Activated naive CD8-positive, alpha-beta T cell (primary cell): ENCODE data around the gene BICDL2.
A peak's percentile ranks its signal among the peaks of the same experiment; 100 is the strongest.

ENCODE experiments used
- H3K27ac Mint-ChIP-seq: one replicate; pipeline ENCODE4 v1.8.0; 2021; ENCODE audit warnings: mixed read lengths
- H3K27me3 Mint-ChIP-seq: one replicate; pipeline ENCODE4 v1.8.0; 2021; ENCODE audit warnings: mixed read lengths
- H3K36me3 Mint-ChIP-seq: one replicate; pipeline ENCODE4 v1.8.0; 2021; ENCODE audit warnings: mixed read lengths
- H3K4me1 Mint-ChIP-seq: one replicate; pipeline ENCODE4 v1.8.0; 2021; ENCODE audit warnings: low read depth, mixed read lengths
- H3K4me3 Mint-ChIP-seq: one replicate; pipeline ENCODE4 v1.8.0; 2021; ENCODE audit warnings: mild to moderate bottlenecking, mixed read lengths
- H3K9me3 Mint-ChIP-seq: one replicate; pipeline ENCODE4 v1.8.0; 2021; ENCODE audit warnings: low read depth, mixed read lengths

BICDL2 gene

GRCh38 chr16:3044708-3045107 lies 8.0 kb upstream of the BICDL2 start:
- Mint-ChIP-seq H3K4me1 (peaks cover 17% of the 10 kb centered on the region), H3K4me3 (peak overlapping the region; percentile 80), H3K27ac (no peak overlapping the region), H3K36me3 (no peaks in the 10 kb centered on the region), H3K27me3 (peaks cover 14% of the 10 kb centered on the region), H3K9me3 (no peaks in the 10 kb centered on the region)

- Mint-ChIP-seq H3K4me3 (no peak overlapping the region), H3K4me1 (peaks cover 12% of the 10 kb centered on the region), H3K9me3 (no peaks in the 10 kb centered on the region), H3K36me3 (no peaks in the 10 kb centered on the region), H3K27ac (no peak overlapping the region), H3K27me3 (peaks cover 21% of the 10 kb centered on the region)
These were observed 5.6 kb upstream of the BICDL2 start for GRCh38 chr16:3042376-3042775.

- Mint-ChIP-seq H3K36me3 (no peaks in the 10 kb centered on the region), H3K4me1 (peaks cover 7% of the 10 kb centered on the region), H3K27me3 (peaks cover 27% of the 10 kb centered on the region), H3K9me3 (no peaks in the 10 kb centered on the region), H3K27ac (no peak overlapping the region), H3K4me3 (no peak overlapping the region)
These were observed 2.2 kb upstream of the BICDL2 start for GRCh38 chr16:3038896-3039295.

GRCh38 chr16:3038256-3038655 lies 1.5 kb upstream of the BICDL2 start:
- Mint-ChIP-seq H3K4me1 (peaks cover 7% of the 10 kb centered on the region), H3K27ac (no peak overlapping the region), H3K9me3 (no peaks in the 10 kb centered on the region), H3K36me3 (no peaks in the 10 kb centered on the region), H3K27me3 (peaks cover 29% of the 10 kb centered on the region), H3K4me3 (no peak overlapping the region)

GRCh38 chr16:3035972-3036725 lies 595 bp downstream of the BICDL2 start:
- Mint-ChIP-seq H3K36me3 (no peaks in the 10 kb centered on the region), H3K4me1 (peaks cover 7% of the 10 kb centered on the region), H3K9me3 (no peaks in the 10 kb centered on the region), H3K27ac (no peak overlapping the region), H3K27me3 (peaks cover 38% of the 10 kb centered on the region), H3K4me3 (no peak overlapping the region)

GRCh38 chr16:3035289-3035971 lies 1.3 kb downstream of the BICDL2 start:
- Mint-ChIP-seq H3K4me1 (peaks cover 7% of the 10 kb centered on the region), H3K4me3 (no peak overlapping the region), H3K27ac (no peak overlapping the region), H3K9me3 (no peaks in the 10 kb centered on the region), H3K27me3 (peaks cover 38% of the 10 kb centered on the region), H3K36me3 (no peaks in the 10 kb centered on the region)

GRCh38 chr16:3032624-3033023 lies 4.1 kb downstream of the BICDL2 start:
- H3K36me3 Mint-ChIP-seq: no peaks in the 10 kb centered on the region
- H3K27ac Mint-ChIP-seq: no peak overlapping the region
- H3K9me3 Mint-ChIP-seq: no peaks in the 10 kb centered on the region
- H3K4me3 Mint-ChIP-seq: no peak overlapping the region
- peaks cover 34% of the 10 kb centered on the region for H3K27me3 Mint-ChIP-seq
- H3K4me1 Mint-ChIP-seq: peaks cover 24% of the 10 kb centered on the region

GRCh38 chr16:3030222-3031212 lies 6.2 kb downstream of the BICDL2 start:
- peak overlapping the region; percentile 70 for H3K4me3 Mint-ChIP-seq
- H3K27ac Mint-ChIP-seq: no peak overlapping the region
- no peaks in the 10 kb centered on the region for H3K36me3 Mint-ChIP-seq
- peaks cover 17% of the 10 kb centered on the region for H3K4me1 Mint-ChIP-seq
- peaks cover 26% of the 10 kb centered on the region for H3K27me3 Mint-ChIP-seq
- no peaks in the 10 kb centered on the region for H3K9me3 Mint-ChIP-seq

- peak overlapping the region; percentile 70 for H3K4me3 Mint-ChIP-seq
- no peaks in the 10 kb centered on the region for H3K36me3 Mint-ChIP-seq
- H3K27me3 Mint-ChIP-seq: peaks cover 24% of the 10 kb centered on the region
- H3K27ac Mint-ChIP-seq: no peak overlapping the region
- peaks cover 17% of the 10 kb centered on the region for H3K4me1 Mint-ChIP-seq
- no peaks in the 10 kb centered on the region for H3K9me3 Mint-ChIP-seq
These were observed 7.1 kb downstream of the BICDL2 start for GRCh38 chr16:3029491-3030221.

- H3K4me3 Mint-ChIP-seq: peak overlapping the region; percentile 53
These were observed 7.9 kb downstream of the BICDL2 start for GRCh38 chr16:3028716-3029319.

GRCh38 chr16:3027983-3028715 lies 8.6 kb downstream of the BICDL2 start:
- Mint-ChIP-seq H3K27ac (no peak overlapping the region), H3K9me3 (no peaks in the 10 kb centered on the region), H3K4me1 (peaks cover 24% of the 10 kb centered on the region), H3K27me3 (peaks cover 14% of the 10 kb centered on the region), H3K4me3 (no peak overlapping the region), H3K36me3 (no peaks in the 10 kb centered on the region)

More at GRCh38 chr16:3028716-3029319, 7.9 kb downstream of the BICDL2 start:
- Mint-ChIP-seq H3K27me3 (peaks cover 21% of the 10 kb centered on the region), H3K4me1 (peaks cover 23% of the 10 kb centered on the region), H3K27ac (no peak overlapping the region), H3K36me3 (no peaks in the 10 kb centered on the region), H3K9me3 (no peaks in the 10 kb centered on the region)

GRCh38 chr16:3027489-3027795 lies 9.3 kb downstream of the BICDL2 start:
- Mint-ChIP-seq H3K36me3 (no peaks in the 10 kb centered on the region), H3K4me3 (no peak overlapping the region), H3K27ac (no peak overlapping the region), H3K27me3 (peaks cover 9% of the 10 kb centered on the region), H3K4me1 (peaks cover 31% of the 10 kb centered on the region), H3K9me3 (no peaks in the 10 kb centered on the region)

GRCh38 chr16:3026609-3027488 lies 9.9 kb downstream of the BICDL2 start:
- no peaks in the 10 kb centered on the region for H3K9me3 Mint-ChIP-seq
- H3K36me3 Mint-ChIP-seq: no peaks in the 10 kb centered on the region
- peaks cover 37% of the 10 kb centered on the region for H3K4me1 Mint-ChIP-seq
- H3K27ac Mint-ChIP-seq: no peak overlapping the region
- peaks cover 6% of the 10 kb centered on the region for H3K27me3 Mint-ChIP-seq
- H3K4me3 Mint-ChIP-seq: no peak overlapping the region
